ENCODE results near the gene KPNA2.
"Not testable (repeated sequence)": the region's sequence is repeated elsewhere in the genome, so short reads cannot be mapped to it uniquely, and the experiment has no call there.

The KPNA2 gene

GRCh38 chr17:68035523-68036303 is at the start of gene KPNA2:
Gene KPNA2, plus strand, starts transcription at chr17:68035735. Its CDS starts 1,398 bp downstream, at chr17:68037133.
- peak; percentile 93 for DNase-seq

DNA sequence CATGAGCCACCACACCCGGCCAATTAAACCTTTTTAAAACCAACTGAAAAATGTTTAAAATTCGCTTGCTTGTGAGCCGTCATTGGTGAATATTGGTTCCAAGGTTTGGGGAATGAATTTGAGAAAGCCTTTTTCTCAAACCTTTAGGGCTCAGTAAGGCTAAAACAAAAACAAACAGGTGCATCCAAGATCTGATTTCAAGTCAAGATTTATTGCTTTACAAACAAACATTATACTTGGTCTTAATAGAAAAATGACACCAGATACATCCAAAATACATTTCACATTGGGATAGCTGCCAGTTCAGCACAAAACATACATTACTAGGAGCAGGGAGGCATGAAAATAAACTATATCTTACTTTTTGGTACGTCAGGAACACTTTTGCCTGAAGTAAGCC is 44.6 kb upstream of the KPNA2 start:
- DNase-seq = no peak

DNA sequence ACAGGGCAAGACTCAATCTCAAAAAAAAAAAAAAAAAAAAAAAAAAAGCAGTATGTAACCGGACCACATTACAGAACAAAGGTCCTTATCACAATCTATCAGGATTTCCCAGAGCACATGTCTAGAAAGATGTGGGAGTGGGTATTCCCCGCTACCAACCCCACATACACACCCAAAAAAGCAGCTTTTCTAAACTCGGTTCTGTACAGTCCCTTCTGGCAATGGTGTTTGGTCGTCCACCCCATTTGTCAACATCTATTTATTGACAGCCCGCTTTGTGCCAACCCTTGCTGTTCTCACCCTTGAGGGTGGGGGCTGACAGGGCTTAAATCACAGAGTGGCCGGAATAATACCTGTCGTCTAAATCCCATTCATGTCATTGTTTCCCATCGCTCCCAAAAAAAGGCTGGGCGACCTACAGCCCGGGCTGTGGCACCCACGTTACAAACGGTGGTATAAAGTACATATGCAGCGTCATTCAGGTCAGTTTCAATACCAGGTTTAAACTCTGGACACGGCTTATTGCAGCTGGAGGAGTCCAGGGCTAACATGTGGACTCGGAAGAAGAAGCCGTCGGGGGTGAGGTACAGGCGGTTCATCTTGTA is 42.9 kb upstream of the KPNA2 start:
- DNase-seq = no peak

- no peak for DNase-seq
Measured at GRCh38 chr17:67993153-67993997, 42.2 kb upstream of the KPNA2 start.

DNA sequence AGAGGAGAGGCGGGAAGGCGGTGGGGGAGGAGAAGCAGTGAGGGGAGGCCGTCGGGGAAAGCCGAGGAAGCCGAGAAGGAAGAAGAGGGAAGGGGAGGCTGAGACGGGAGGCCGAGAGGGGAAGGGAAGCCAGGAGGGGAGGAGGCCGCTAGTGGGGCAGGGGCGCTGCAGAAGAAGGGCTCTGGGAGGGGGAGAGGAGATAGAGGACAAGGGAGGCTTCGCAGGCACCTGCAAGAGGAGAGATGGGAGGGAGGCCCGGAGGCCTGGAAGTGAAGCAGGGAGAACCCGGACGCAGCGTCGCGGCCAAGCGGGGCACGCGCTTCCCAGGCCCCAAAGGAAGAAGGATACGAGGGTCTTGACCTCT is 41.6 kb upstream of the KPNA2 start:
- DNase-seq = no peak

GRCh38 chr17:67994817-67995569 is 40.5 kb upstream of the KPNA2 start:
- no peak for DNase-seq

DNA sequence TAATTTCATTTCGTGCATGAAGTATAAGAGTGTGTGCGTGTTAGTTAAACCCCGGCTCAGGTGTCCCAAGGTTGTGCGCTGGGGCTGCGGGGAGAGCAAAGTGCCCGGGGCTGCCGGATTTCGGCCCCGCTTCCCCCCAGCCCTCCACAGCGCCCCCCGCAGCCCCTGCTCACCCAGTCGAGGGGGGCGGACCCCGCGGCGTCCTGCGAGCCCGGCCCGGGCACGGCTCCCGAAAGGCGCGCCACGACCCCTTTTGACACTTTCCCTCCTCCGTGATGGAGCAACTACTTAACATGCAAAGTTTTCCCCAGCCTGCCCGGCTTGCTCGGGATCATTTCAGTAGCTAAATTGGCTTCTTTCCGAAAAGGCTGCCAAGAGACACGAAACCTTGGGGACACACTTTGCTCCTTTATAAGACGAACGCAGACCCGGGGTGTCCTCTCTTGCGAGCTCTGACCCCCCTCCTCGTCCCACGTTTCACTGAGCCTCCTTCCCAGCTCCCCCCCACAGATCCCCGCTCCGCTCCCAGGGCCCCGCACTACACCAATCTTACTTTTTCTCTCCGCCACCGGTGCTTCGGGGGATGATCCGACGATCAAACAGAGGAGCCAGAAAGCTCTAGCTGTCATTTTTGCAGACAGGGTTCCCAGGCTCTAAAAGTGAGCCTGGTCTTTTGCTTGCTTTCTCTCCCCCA is 39.8 kb upstream of the KPNA2 start:
- DNase-seq = no peak

GRCh38 chr17:67996301-67997171 is 39.0 kb upstream of the KPNA2 start, which contains the start of gene C17orf58:
Gene C17orf58, minus strand, starts transcription at chr17:67996469. Its CDS starts 271 bp downstream, at chr17:67996198.
- not testable (repeated sequence) for DNase-seq

GRCh38 chr17:67998466-67998865 is 37.1 kb upstream of the KPNA2 start:
- no peak for DNase-seq

- DNase-seq = no peak
Measured at GRCh38 chr17:67999291-67999911, 36.1 kb upstream of the KPNA2 start.

DNA sequence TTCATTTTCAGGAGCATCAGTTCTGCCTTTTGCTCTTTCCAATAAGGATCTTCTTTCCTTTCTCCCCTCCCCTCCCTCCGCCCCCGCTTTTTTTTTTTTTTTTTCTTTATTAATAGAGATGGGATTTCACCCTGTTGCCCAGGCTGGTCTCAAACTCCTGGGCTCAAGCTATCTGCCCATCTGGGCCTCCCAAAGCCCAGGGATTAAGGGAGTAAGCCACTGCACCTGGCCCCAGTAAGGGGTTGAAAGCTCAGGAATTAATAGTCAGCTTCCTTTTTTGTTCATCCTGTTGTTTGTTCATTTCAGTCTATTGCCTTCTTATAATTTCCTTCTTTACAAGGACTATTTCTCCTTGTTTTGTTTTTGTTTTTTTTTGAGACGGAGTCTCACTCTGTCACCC is 31.3 kb upstream of the KPNA2 start:
- DNase-seq = peak; percentile 49

DNA sequence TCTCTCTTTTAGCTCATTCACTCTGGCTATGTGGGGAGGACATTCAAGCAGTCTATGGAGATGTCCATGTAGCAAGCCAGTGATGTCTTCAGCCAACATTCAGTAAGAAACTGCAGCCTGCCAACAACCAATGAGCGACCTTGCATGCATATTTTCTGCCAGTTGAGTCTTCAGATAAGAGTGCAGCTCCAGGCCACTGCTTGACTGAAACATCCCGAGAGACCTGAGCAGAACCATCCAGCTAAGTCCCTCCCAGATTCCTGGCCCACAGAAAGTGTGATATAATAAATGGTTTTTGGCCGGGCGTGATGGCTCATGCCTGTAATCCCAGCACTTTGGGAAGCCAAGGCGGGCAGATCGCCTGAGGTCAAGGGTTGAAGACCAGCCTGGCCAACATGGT is 28.7 kb upstream of the KPNA2 start:
- no peak for DNase-seq

DNA sequence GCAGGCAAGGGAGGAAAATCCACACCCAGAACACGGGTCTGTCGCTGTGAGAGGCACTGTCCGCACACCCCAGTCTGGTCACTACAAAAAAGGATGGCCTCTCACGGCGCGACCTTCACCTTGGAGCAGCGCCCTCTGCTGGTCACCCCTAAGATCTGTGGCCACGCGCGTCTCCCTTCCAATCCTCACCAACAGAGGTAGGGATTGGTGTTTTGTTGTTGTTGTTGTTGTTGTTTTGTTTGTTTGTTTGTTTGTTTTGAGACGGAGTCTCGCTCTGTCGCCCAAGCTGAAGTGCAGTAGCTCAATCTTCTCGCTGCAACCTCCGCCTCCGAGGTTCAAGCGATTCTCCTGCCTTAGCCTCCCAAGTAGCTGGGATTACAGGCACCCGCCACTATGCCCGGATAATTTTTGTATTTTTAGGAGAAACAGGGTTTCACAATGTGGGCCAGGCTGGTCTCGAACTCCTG is 24.3 kb upstream of the KPNA2 start:
- no peak for DNase-seq

DNA sequence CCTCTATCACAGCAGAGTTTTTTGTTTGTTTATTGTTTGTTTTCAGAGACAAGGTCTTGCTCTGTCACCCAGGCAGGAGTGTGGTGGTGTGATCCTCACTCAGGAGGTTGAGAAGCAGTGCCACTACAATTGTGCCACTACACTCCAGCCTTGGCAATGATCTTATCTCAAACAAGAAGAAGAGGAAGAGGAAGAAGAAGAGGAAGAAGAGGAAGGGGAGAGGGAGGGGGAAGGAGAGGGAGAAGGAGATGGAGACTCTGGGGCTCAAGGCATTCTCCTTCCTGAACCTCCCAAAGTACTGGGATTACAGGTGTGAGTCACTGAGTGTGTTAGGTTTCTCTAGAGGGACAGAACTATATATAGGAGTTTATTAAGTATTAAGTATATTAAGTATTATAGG is 22.1 kb upstream of the KPNA2 start:
- no peak for DNase-seq

DNA sequence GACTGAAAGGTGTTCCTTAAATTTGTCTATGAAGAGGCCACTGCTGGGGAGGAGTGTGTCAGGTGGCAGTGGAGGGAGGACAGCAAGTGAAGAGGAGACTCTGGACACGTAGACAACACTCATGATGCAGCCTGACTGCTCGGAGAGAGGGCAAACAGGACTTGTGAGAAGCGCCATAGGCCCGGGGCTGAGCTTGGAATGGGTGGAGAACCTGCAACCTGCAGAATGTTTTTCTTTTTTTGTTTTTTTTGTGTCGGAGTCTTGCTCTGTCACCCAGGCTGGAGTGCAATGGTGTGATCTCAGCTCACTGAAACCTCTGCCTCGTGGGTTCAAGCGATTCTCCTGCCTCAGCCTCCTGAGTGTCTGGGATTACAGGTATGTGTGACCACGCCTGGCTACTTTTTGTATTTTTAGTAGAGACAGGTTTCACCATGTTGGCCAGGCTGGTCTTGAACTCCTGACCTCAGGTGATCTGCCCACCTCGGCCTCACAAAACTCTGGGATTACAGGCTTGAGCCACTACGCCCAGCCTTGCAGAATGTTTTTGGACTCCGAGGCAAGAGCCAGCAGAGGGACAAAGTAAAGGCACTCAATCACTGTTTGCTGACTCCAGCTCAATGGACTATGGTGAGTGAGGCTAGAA is 20.3 kb upstream of the KPNA2 start:
- no peak for DNase-seq

- DNase-seq = no peak
Measured at GRCh38 chr17:68016838-68017237, 18.7 kb upstream of the KPNA2 start.

- not testable (repeated sequence) for DNase-seq
Measured at GRCh38 chr17:68018493-68018892, 17.0 kb upstream of the KPNA2 start.

DNA sequence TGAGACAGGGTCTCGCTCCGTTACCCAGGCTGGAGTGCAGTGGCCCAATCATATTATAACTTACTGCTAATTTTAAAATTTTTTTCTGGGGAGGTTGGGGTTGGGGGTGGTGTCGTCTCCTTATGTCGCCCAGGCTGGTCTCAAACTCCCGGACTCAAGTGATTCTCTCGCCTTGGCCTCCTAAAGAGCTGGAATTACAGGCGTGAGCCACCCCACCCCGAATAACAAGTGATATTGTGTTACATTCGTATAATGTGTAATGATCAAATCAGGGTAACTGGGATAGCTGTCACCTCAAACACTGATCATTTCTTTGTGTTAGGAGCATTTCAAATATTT is 16.2 kb upstream of the KPNA2 start:
- no peak for DNase-seq

DNA sequence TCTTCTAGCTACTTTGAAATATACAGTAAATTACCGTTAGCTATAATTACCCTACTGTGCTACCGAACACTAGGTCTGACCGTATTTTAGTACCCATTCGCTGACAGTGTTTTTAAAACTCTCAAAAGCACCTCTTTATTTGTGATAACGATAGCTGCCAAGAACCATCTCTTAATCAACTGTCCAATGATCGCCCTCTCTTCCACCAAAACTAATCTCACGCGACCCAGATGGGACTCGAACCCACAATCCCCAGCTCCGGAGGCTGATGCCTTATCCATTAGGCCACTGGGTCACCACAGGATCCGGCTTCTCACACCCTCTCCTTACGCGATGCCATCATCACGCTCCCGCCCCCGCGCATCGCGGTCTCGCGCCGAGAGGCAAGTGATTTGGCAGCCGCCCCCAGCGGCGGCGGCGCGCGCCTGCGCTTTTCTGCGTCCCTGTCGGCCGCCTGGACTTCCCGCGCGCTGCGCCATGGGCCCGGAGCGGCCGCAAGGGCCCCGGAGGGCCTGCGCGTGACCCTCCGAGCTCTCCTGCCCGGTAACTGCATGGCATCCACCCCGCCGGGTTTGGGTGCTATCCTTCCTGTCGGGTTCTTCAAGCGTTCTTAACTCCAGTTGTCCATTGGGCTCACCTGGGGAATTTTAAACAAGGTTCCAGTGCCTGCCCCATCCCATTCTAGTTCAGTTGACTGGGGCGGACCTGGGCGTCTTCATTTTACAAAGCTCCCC is 15.7 kb upstream of the KPNA2 start:
- DNase-seq = peak; percentile 77

- no peak for DNase-seq
Measured at GRCh38 chr17:68020409-68020756, 15.2 kb upstream of the KPNA2 start.

Measured in NCI-H524 treated with DMSO at 0.1 percent for 48 hours (cell line).